Stimulated activated CD4-positive, alpha-beta T cell treated with anti-CD3 and anti-CD28 coated beads, TNF-alpha, amount 100 ng/mL, for 48 hours (primary cell): ENCODE measurements around the gene ATP6AP1.

ENCODE experiments used
- DNase-seq, 3 donors: peaks; one replicate each; pipeline ENCODE4 v3.0.0-alpha.2; 2020; ENCODE audit warnings: low read depth in 3 of 3

ATP6AP1 gene

GRCh38 chrX:154471839-154472684, 43.6 kb downstream of the ATP6AP1 start:
- no peak for DNase-seq

DNA sequence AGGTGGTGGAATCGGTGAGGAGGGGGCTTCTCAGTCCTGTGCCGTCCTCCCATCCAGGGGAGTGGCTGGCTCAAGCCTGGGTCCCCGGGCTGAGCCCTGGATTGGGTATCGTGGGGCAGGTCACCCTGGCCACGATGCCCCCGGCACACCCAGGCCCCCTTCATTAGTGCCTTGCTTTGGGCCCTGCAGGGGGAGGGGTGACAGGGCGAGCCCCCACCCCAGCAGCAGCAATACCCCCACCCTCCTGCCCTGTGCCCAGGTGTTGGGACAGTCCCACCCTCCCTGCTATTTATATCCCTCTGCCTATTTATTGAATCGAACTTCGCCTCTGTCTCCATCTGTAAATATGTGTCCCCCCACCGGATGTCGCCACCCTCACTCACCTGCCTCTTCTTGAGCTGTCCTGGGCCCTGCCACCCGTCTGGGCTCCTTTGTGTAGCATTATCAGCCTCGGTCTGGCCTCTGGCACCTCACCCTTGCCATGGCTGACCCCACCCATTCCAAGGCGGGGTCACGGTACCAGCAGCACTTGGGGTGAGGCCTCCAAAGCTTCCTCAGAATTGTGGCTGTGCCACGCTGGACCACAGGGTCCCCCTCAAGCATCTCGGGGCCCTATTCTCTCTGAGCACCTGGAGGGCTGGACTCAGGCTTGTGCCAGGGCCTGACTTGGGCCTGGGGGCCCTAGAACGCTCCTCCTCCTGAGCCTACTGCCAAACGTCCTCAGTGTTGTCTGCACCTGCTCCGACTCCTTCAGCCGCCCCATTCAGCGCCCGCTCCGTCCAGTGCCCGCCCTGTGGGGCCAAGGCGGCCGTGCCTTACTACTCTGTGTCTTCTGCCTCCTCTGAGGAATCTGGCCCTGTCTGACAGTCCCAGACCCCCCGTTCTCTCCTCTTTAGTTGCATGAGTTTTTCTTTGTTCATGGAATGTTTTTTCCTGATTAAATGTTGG, 44.5 kb downstream of the ATP6AP1 start:
- DNase-seq, result no peak

- DNase-seq, result no peak
These were observed 45.2 kb downstream of the ATP6AP1 start for GRCh38 chrX:154473683-154474082.

DNA sequence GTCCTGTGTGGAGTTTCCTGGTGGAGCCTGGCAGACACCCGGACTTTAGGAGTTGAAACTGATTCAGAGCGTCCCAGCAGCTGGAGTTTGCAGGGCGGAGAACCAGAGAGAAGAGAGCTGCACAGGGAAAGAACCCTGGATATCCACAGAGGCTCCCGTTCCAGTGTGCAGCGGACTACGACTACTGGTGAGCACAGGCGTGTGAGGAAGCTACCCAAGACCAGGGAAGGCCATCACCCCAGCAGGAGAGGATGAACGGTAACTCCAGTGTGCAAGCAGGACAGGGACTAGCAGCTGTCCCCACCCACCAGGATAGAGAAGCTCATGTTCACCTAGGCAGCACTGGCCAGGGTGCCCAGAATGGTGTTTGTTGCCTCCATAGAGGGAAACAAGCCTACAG, 48.3 kb downstream of the ATP6AP1 start:
- DNase-seq, result no peak

- no peak for DNase-seq
These were observed 49.5 kb downstream of the ATP6AP1 start for GRCh38 chrX:154477891-154478477.

DNA sequence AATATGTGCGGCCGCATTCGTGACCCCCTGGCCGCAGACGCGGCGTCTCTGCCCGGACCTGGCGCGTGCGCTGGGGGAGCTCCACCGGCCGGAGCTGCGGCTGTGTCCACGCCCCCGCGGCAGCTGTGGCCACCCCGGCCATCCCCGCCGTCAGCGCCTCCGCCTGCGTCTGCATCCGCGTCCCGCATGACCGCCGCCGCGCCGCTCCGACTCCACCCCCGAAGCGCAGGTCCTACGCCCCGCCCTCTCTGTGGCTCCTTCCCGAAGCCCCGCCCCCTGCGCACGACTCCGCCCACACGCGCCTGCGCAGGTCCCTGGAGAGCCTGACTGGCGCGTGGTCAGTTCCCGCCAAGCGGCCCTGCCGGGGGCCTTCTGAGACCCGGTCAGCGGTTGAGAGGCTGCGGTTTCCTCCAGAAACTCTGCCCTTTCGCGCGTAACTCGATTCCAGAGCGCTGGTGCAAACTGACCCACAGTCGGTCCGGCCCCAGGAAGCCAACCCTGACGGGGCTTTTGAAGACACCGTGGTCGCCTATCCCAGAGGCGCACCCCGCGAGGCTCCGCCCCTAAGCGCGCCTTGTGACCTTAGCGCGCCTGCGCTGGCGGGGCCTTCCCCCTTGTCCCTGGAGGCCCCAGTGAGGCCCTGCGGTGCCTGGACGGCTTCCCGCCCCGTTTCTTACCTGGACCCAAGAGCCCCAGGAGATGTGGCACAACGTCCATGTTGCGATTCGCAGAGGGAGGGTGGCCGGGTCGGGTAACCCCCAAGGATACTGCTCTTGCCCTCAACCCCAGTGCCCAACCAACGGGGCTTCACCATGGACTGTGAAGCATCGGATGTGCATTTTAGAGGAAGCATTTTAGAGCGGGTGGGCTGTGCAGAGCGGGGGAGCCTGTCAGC, 50.5 kb downstream of the ATP6AP1 start, which contains the start of gene LAGE3:
Gene LAGE3 (minus strand): TSS at position 554 of the 895 bp plus-strand sequence. CDS start 366 bp downstream, at position 188.
- peak; percentile 88 to 94 (median 90) for DNase-seq

- DNase-seq, result no peak
These were observed 52.7 kb downstream of the ATP6AP1 start for GRCh38 chrX:154481195-154481594.

- DNase-seq, result no peak
These were observed 53.6 kb downstream of the ATP6AP1 start for GRCh38 chrX:154481911-154482601.

- no peak for DNase-seq
These were observed 54.3 kb downstream of the ATP6AP1 start for GRCh38 chrX:154482786-154483185.

DNA sequence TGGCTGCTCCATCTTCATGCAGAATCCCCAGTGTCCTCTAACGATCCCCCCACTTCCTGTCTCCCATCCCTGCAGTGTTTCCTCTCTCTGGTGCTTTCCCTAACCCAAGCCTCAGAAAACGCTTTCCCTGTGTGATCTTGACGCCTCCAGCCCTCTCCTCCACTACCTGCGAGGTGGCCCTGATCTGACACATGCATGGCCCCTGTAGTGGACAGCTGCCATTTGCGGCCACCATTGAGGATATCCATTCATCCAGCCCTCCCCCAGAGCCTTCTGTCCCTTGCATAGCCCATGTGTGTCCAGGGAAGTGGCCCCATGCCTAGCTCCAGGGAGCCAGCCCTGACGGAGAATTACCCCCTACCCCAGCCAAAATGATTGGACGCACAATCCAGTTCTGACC, 54.8 kb downstream of the ATP6AP1 start:
- no peak for DNase-seq

- no peak for DNase-seq
These were observed 56.0 kb downstream of the ATP6AP1 start for GRCh38 chrX:154484255-154485149.

DNA sequence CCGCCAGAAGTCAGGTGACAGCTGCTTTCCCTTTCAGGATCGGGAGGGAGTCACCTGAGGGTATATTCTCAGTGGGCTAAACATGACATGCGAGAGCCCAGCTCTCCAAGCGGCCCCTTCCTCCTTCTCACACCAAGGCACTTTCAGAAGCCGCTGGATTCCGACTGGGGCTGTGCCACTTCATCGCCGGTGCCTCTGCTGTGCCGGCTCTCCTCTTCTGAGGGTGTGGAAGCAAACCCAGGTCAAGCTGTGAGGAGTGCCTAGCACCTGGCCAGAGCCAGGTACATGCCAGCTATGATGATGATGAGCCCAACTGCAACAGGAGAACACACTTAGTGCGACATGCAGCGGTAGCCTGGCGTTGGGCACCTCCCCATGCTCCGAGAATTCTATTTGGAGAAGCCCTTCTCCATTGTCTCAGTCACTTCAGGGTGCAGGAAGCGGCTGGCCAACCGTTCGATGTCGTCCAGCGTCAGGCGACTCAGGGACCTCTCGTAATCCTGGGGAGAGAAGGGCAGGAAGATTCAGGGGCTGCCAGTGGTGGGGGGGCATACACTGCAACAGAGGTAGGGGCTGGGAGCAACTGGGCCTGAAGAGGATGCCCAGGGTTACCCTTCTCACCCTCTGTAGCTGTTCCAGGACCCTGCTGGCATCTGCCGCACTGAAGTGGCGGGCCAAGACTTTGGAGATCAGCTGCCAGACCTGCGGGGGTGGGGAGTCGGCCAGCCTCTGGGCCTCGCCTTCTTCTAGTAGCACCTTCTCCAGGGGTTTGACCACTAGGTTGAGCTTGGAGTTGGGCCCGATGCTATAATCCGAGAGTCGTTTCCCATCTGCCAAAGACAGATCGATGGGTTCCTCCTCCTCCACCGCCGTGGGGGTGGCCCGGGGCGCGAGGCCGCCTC, 56.9 kb downstream of the ATP6AP1 start:
- DNase-seq, result no peak

DNA sequence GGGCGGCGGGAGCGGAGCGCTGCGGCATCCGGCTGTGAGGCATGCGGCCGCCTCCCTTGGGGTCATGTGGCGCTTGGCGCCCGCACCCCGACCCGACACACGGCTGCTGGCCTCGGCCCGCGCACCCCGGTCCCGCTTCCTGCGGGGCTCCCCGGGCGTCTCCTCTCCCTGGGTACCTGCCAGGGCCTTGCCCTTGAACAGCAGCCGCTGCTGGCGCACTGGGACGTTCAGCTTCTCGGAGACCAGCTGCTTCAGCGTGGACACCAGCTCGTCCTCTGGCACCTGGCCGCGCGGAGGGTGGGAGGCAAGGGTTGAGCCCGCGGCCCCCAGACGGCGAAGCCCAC, 57.5 kb downstream of the ATP6AP1 start:
- no peak for DNase-seq
